GM12892 (cell line): Measurements from ENCODE around the gene CLDN7.

Experiments
- POLR2A ChIP-seq: IDR thresholded peaks from 2 replicates; pipeline ENCODE4 v1.6.1; 2011; ENCODE audit warnings: low read depth, low read length, control low read depth
- TAF1 ChIP-seq: IDR thresholded peaks from 2 replicates; pipeline ENCODE4 v1.6.1; 2011; ENCODE audit warnings: low read depth, mild to moderate bottlenecking, control low read depth, low read length, borderline replicate concordance

- TF ChIP-seq POLR2A (no peak), TAF1 (no peak)
Observed at GRCh38 chr17:7238420-7239090, 23.7 kb downstream of the CLDN7 start.
